ENCODE results near the gene ADIPOQ. TPM values are rescaled to one million over a fixed set of nuclear protein-coding genes. Genes with fewer than 3 reads are reported as not detected.

ADIPOQ gene
- total and polyA plus RNA-seq, 2 experiments from 2014 or later = not detected

- H3K4me3 ChIP-seq = no peak overlapping the region
- peaks cover 79% of the 10 kb centered on the region for H3K27me3 ChIP-seq
- no peaks in the 10 kb centered on the region for H3K36me3 ChIP-seq (replicated peaks; ENCODE audit: insufficient read depth, low read depth)
- H3K79me2 ChIP-seq = no peaks in the 10 kb centered on the region
- H3K27ac ChIP-seq = no peak overlapping the region
- no peak for TF ChIP-seq EZH2 (IDR thresholded peaks at IDR 0.05; ENCODE audit: borderline replicate concordance)
- TF ChIP-seq, protein P1, sequence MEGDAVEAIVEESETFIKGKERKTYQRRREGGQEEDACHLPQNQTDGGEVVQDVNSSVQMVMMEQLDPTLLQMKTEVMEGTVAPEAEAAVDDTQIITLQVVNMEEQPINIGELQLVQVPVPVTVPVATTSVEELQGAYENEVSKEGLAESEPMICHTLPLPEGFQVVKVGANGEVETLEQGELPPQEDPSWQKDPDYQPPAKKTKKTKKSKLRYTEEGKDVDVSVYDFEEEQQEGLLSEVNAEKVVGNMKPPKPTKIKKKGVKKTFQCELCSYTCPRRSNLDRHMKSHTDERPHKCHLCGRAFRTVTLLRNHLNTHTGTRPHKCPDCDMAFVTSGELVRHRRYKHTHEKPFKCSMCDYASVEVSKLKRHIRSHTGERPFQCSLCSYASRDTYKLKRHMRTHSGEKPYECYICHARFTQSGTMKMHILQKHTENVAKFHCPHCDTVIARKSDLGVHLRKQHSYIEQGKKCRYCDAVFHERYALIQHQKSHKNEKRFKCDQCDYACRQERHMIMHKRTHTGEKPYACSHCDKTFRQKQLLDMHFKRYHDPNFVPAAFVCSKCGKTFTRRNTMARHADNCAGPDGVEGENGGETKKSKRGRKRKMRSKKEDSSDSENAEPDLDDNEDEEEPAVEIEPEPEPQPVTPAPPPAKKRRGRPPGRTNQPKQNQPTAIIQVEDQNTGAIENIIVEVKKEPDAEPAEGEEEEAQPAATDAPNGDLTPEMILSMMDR (IDR thresholded peaks at IDR 0.05; ENCODE audit: poor library complexity) = no peak
- TF ChIP-seq EZH2phosphoT487 (IDR thresholded peaks at IDR 0.05; ENCODE audit: low read depth, severe bottlenecking, unreplicated experiment) = no peak
- 38% methylated on average over 5 of the region's 5 CpGs for WGBS (ENCODE audit: low lambda C conversion rate, missing lambda C conversion rate)
- DNase-seq (ENCODE audit: low spot score) = no peak
- H3K4me2 ChIP-seq = no peak overlapping the region
- no peaks in the 10 kb centered on the region for H3K9me3 ChIP-seq (ENCODE audit: low read depth)
- H3K9me2 ChIP-seq (replicated peaks; ENCODE audit: insufficient read depth) = no peaks in the 10 kb centered on the region
- H3K4me1 ChIP-seq (ENCODE audit: insufficient read depth) = peaks cover 9% of the 10 kb centered on the region
- H2AFZ ChIP-seq = no peak overlapping the region
- no peaks in the 10 kb centered on the region for H4K20me1 ChIP-seq (ENCODE audit: insufficient read depth, poor library complexity, severe bottlenecking)
Observed at GRCh38 chr3:186828340-186828739, 14.2 kb upstream of the ADIPOQ start.

DNA sequence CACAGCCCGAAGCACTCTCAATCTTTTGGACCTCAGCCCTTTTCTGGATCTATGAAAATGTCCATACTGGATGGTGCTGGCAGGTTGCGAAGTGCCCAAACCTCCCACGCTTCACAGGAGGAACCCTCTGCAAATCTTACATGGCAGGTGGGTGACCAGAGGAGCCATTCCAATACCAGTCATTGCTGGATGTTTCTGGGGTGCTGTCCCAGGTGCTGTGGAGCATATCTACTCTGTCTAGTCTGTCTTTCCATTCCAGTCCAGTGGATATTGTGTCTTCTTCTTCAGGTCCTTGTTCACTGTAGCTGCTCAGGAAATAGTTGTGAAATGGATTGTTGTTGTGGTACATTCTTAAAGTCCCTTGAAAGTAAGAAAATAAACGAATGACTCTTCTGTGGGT is 10.7 kb upstream of the ADIPOQ start:
- Histone ChIP-seq H3K79me2 (no peaks in the 10 kb centered on the region), H3K4me2 (no peak overlapping the region), H3K4me3 (no peak overlapping the region), H3K9me3 (ENCODE audit: low read depth) (no peaks in the 10 kb centered on the region), H3K4me1 (ENCODE audit: insufficient read depth) (no peaks in the 10 kb centered on the region), H3K27me3 (peaks cover 68% of the 10 kb centered on the region), H4K20me1 (ENCODE audit: insufficient read depth, poor library complexity, severe bottlenecking) (no peaks in the 10 kb centered on the region), H3K27ac (no peak overlapping the region), H3K36me3 (replicated peaks; ENCODE audit: insufficient read depth, low read depth) (no peaks in the 10 kb centered on the region), H3K9me2 (replicated peaks; ENCODE audit: insufficient read depth) (no peaks in the 10 kb centered on the region), H2AFZ (no peak overlapping the region)
- TF ChIP-seq, protein P1 (IDR thresholded peaks at IDR 0.05; ENCODE audit: poor library complexity) = no peak
- TF ChIP-seq EZH2phosphoT487 (IDR thresholded peaks at IDR 0.05; ENCODE audit: low read depth, severe bottlenecking, unreplicated experiment) = no peak
- TF ChIP-seq EZH2 (IDR thresholded peaks at IDR 0.05; ENCODE audit: borderline replicate concordance) = no peak
- WGBS (ENCODE audit: low lambda C conversion rate, missing lambda C conversion rate) = 64% methylated on average over 4 of the region's 4 CpGs
- no peak for DNase-seq (ENCODE audit: low spot score)

- WGBS (ENCODE audit: low lambda C conversion rate, missing lambda C conversion rate) = 96% methylated on average over 1 of the region's 1 CpG
- H3K27me3 ChIP-seq = peaks cover 68% of the 10 kb centered on the region
Observed at GRCh38 chr3:186832276-186832675, 10.2 kb upstream of the ADIPOQ start.

More at GRCh38 chr3:186832276-186832675, 10.2 kb upstream of the ADIPOQ start:
- Histone ChIP-seq H3K4me2 (no peak overlapping the region), H3K36me3 (replicated peaks; ENCODE audit: insufficient read depth, low read depth) (no peaks in the 10 kb centered on the region), H3K9me3 (ENCODE audit: low read depth) (no peaks in the 10 kb centered on the region), H3K4me3 (no peak overlapping the region), H3K27ac (no peak overlapping the region), H3K4me1 (ENCODE audit: insufficient read depth) (no peaks in the 10 kb centered on the region), H3K9me2 (replicated peaks; ENCODE audit: insufficient read depth) (no peaks in the 10 kb centered on the region), H2AFZ (no peak overlapping the region), H4K20me1 (ENCODE audit: insufficient read depth, poor library complexity, severe bottlenecking) (no peaks in the 10 kb centered on the region), H3K79me2 (no peaks in the 10 kb centered on the region)
- no peak for TF ChIP-seq EZH2phosphoT487 (IDR thresholded peaks at IDR 0.05; ENCODE audit: low read depth, severe bottlenecking, unreplicated experiment)
- TF ChIP-seq, protein P1 (IDR thresholded peaks at IDR 0.05; ENCODE audit: poor library complexity) = no peak
- TF ChIP-seq EZH2 (IDR thresholded peaks at IDR 0.05; ENCODE audit: borderline replicate concordance) = no peak
- DNase-seq (ENCODE audit: low spot score) = no peak

Data from hepatocyte (in vitro differentiated cells).